CD4-positive, CD25-positive, alpha-beta regulatory T cell (primary cell): ENCODE measurements around the gene ENPP6. TPM values are rescaled to one million over a fixed set of nuclear protein-coding genes. Genes with fewer than 3 reads are reported as not detected.

Experiments used
- ATAC-seq, 2 donors: fragments of 150-1000 bp; cut with Tn5 transposase; one replicate each; pipeline ENCODE4 v1.10.0; 2021; ENCODE audit warnings: low read depth in 2 of 2, moderate number of reproducible peaks in 2 of 2, moderate library complexity in 1 of 2
- DNase-seq, 3 donors: peaks; one replicate each; pipeline versions ENCODE4 v3.0.0 to v3.0.0-alpha.2; 2012 to 2022; ENCODE audit warnings: mixed read lengths in 1 of 3
- H3K27ac ChIP-seq: one replicate; pipeline ENCODE4 v1.7.0; 2013; ENCODE audit warnings: mild to moderate bottlenecking, low read length; ENCODE audit not compliant: insufficient read depth, poor library complexity, severe bottlenecking
- H3K27me3 ChIP-seq: one replicate; pipeline ENCODE4 v1.7.0; 2013; ENCODE audit warnings: low read length; ENCODE audit not compliant: control insufficient read depth, insufficient read depth
- H3K36me3 ChIP-seq: one replicate; pipeline ENCODE4 v1.7.0; 2013; ENCODE audit warnings: mild to moderate bottlenecking, low read length, moderate library complexity; ENCODE audit not compliant: control insufficient read depth, insufficient read depth
- H3K4me1 ChIP-seq: 2 replicates; pipeline ENCODE4 v1.7.0; 2013; ENCODE audit warnings: mild to moderate bottlenecking, low read length; ENCODE audit not compliant: insufficient read depth, control insufficient read depth, poor library complexity, severe bottlenecking
- H3K4me3 ChIP-seq: one replicate; pipeline ENCODE4 v1.7.0; 2013; ENCODE audit warnings: low read depth, mild to moderate bottlenecking, low read length, moderate library complexity
- H3K9me3 ChIP-seq, 2 experiments: 1 replicate in 1 of 2; 2 replicates in 1 of 2; pipeline ENCODE4 v1.7.0; 2013; ENCODE audit warnings: low read length in 2 of 2, mild to moderate bottlenecking in 1 of 2, moderate library complexity in 1 of 2; ENCODE audit not compliant: control insufficient read depth in 2 of 2
- H3K27ac Mint-ChIP-seq, 3 donors: one replicate each; pipeline ENCODE4 v1.8.0; 2020 to 2022; ENCODE audit warnings: mild to moderate bottlenecking in 3 of 3, mixed read lengths in 3 of 3, moderate library complexity in 2 of 3
- H3K27me3 Mint-ChIP-seq: one replicate; pipeline ENCODE4 v1.8.0; 2022; ENCODE audit warnings: mild to moderate bottlenecking, mixed read lengths
- H3K36me3 Mint-ChIP-seq: one replicate; pipeline ENCODE4 v1.8.0; 2020; ENCODE audit warnings: mixed read lengths
- H3K4me1 Mint-ChIP-seq, 4 donors: one replicate each; pipeline ENCODE4 v1.8.0; 2020 to 2022; ENCODE audit warnings: mixed read lengths in 4 of 4, mild to moderate bottlenecking in 1 of 4
- H3K4me3 Mint-ChIP-seq, 4 donors: one replicate each; pipeline ENCODE4 v1.8.0; 2020 to 2022; ENCODE audit warnings: mild to moderate bottlenecking in 4 of 4, mixed read lengths in 4 of 4, moderate library complexity in 3 of 4
- H3K9me3 Mint-ChIP-seq, 7 donors: one replicate each; pipeline ENCODE4 v1.8.0; 2020 to 2022; ENCODE audit warnings: mixed read lengths in 7 of 7, mild to moderate bottlenecking in 3 of 7, moderate library complexity in 2 of 7
- polyA plus RNA-seq, 4 donors: library from polyadenylated mRNA; unstranded; fragments of 300-500 nt; fragmentation: Illumina TruSeq; gene quantifications; one replicate each; pipeline ENCODE4 v1.2.3, GENCODE V29; 2021
- total RNA-seq: library from RNA; stranded (reverse); gene quantifications from one replicate; pipeline ENCODE4 v1.2.3, GENCODE V29; 2022

ENPP6 gene
- total and polyA plus RNA-seq, 5 donors from 2014 or later: not detected

GRCh38 chr4:184151988-184152485 lies 65.6 kb downstream of the ENPP6 start:
- no peak overlapping the region for H3K4me3 Mint-ChIP-seq
- H3K9me3 Mint-ChIP-seq: peaks cover 0 to 4% (median 0%) of the 10 kb centered on the region in 7 donors
- Histone ChIP-seq H3K9me3 (no peaks in the 10 kb centered on the region), H3K4me3 (no peak overlapping the region), H3K36me3 (no peaks in the 10 kb centered on the region), H3K27ac (no peak overlapping the region), H3K4me1 (no peaks in the 10 kb centered on the region), H3K27me3 (no peaks in the 10 kb centered on the region)
- DNase-seq: no peak
- no peak overlapping the region for H3K27ac Mint-ChIP-seq
- peaks cover 17% of the 10 kb centered on the region for H3K27me3 Mint-ChIP-seq
- peaks cover 0 to 7% (median 3%) of the 10 kb centered on the region in 4 donors for H3K4me1 Mint-ChIP-seq
- ATAC-seq: no peak
- no peaks in the 10 kb centered on the region for H3K36me3 Mint-ChIP-seq

GRCh38 chr4:184150102-184150839 lies 67.4 kb downstream of the ENPP6 start:
- Histone ChIP-seq H3K9me3 (no peaks in the 10 kb centered on the region), H3K27me3 (no peaks in the 10 kb centered on the region), H3K4me1 (no peaks in the 10 kb centered on the region), H3K4me3 (no peak overlapping the region), H3K27ac (no peak overlapping the region), H3K36me3 (no peaks in the 10 kb centered on the region)
- ATAC-seq: no peak
- peaks cover 9% of the 10 kb centered on the region for H3K27me3 Mint-ChIP-seq
- no peaks in the 10 kb centered on the region for H3K36me3 Mint-ChIP-seq
- H3K4me3 Mint-ChIP-seq: no peak overlapping the region
- H3K27ac Mint-ChIP-seq: no peak overlapping the region
- peaks cover 0 to 4% (median 1%) of the 10 kb centered on the region in 4 donors for H3K4me1 Mint-ChIP-seq
- no peak for DNase-seq
- peaks cover 0 to 3% (median 0%) of the 10 kb centered on the region in 7 donors for H3K9me3 Mint-ChIP-seq

- peaks cover 0 to 4% (median 0%) of the 10 kb centered on the region in 4 donors for H3K4me1 Mint-ChIP-seq
- Histone ChIP-seq H3K27me3 (no peaks in the 10 kb centered on the region), H3K36me3 (no peaks in the 10 kb centered on the region), H3K4me3 (no peak overlapping the region), H3K27ac (no peak overlapping the region), H3K9me3 (no peaks in the 10 kb centered on the region), H3K4me1 (no peaks in the 10 kb centered on the region)
- H3K36me3 Mint-ChIP-seq: no peaks in the 10 kb centered on the region
- peaks cover 0 to 2% (median 0%) of the 10 kb centered on the region in 7 donors for H3K9me3 Mint-ChIP-seq
- no peak overlapping the region for H3K27ac Mint-ChIP-seq
- ATAC-seq (no peak), DNase-seq (no peak)
- peaks cover 9% of the 10 kb centered on the region for H3K27me3 Mint-ChIP-seq
- no peak overlapping the region for H3K4me3 Mint-ChIP-seq
Observed at GRCh38 chr4:184148738-184149637, 68.7 kb downstream of the ENPP6 start.

GRCh38 chr4:184147858-184148737 lies 69.6 kb downstream of the ENPP6 start:
- H3K9me3 Mint-ChIP-seq: peaks cover 0 to 2% (median 0%) of the 10 kb centered on the region in 7 donors
- H3K9me3 ChIP-seq: no peaks in the 10 kb centered on the region
- no peak overlapping the region for H3K27ac ChIP-seq
- no peaks in the 10 kb centered on the region for H3K4me1 ChIP-seq
- ATAC-seq (no peak), DNase-seq (no peak)
- H3K36me3 Mint-ChIP-seq: no peaks in the 10 kb centered on the region
- peaks cover 0 to 4% (median 0%) of the 10 kb centered on the region in 4 donors for H3K4me1 Mint-ChIP-seq
- H3K27me3 Mint-ChIP-seq: peaks cover 9% of the 10 kb centered on the region
- H3K36me3 ChIP-seq: no peaks in the 10 kb centered on the region
- H3K27ac Mint-ChIP-seq: no peak overlapping the region
- no peak overlapping the region for H3K4me3 ChIP-seq
- no peak overlapping the region for H3K4me3 Mint-ChIP-seq
- H3K27me3 ChIP-seq: no peaks in the 10 kb centered on the region

DNA sequence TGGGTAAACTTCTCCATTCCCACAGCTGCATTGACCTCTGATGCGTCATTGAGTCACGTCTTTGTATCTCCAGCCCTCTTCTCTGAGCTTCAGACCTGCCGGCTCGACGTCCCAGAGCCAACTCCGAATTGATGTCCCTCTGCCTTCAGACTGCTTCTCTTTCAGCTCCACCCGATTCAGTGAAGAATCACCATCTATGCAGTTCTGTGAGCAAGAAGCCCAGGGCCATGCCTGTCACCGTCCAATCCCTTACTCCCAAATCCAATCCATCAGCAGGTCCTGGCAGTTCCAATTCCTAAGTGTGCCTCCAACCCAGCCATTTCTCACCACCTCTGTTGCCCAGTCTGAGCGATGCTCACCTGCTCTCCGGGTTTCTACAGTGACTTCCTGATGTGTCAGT lies 70.7 kb downstream of the ENPP6 start:
- Histone ChIP-seq H3K4me1 (no peaks in the 10 kb centered on the region), H3K36me3 (no peaks in the 10 kb centered on the region), H3K9me3 (no peaks in the 10 kb centered on the region), H3K27me3 (no peaks in the 10 kb centered on the region), H3K27ac (no peak overlapping the region), H3K4me3 (no peak overlapping the region)
- H3K27me3 Mint-ChIP-seq: peaks cover 6% of the 10 kb centered on the region
- DNase-seq (no peak), ATAC-seq (no peak)
- no peaks in the 10 kb centered on the region for H3K36me3 Mint-ChIP-seq
- H3K4me1 Mint-ChIP-seq: peaks cover 0 to 4% (median 0%) of the 10 kb centered on the region in 4 donors
- H3K27ac Mint-ChIP-seq: no peak overlapping the region
- H3K4me3 Mint-ChIP-seq: no peak overlapping the region
- H3K9me3 Mint-ChIP-seq: peaks cover 0 to 4% (median 0%) of the 10 kb centered on the region in 7 donors

GRCh38 chr4:184145596-184145995 lies 72.1 kb downstream of the ENPP6 start:
- Mint-ChIP-seq H3K9me3 (peaks cover 0 to 5% (median 0%) of the 10 kb centered on the region in 7 donors), H3K27me3 (peaks cover 4% of the 10 kb centered on the region), H3K27ac (no peak overlapping the region), H3K36me3 (no peaks in the 10 kb centered on the region), H3K4me3 (no peak overlapping the region), H3K4me1 (peaks cover 0 to 4% (median 0%) of the 10 kb centered on the region in 4 donors)
- no peaks in the 10 kb centered on the region for H3K4me1 ChIP-seq
- no peak overlapping the region for H3K4me3 ChIP-seq
- no peaks in the 10 kb centered on the region for H3K9me3 ChIP-seq
- no peaks in the 10 kb centered on the region for H3K36me3 ChIP-seq
- no peak overlapping the region for H3K27ac ChIP-seq
- DNase-seq: no peak
- ATAC-seq: no peak
- H3K27me3 ChIP-seq: no peaks in the 10 kb centered on the region
